ENCODE measurements around the gene KANSL1. TPM values are rescaled to one million over a fixed set of nuclear protein-coding genes. Genes with fewer than 3 reads are reported as not detected.

Gene KANSL1
- total and polyA plus RNA-seq, 5 donors from 2014 or later, result 9.1 to 295 (median 11.3) TPM

- H3K9me3 ChIP-seq (ENCODE audit: control insufficient read depth in 2 of 2, low read length in 2 of 2), result no peaks in the 10 kb centered on the region
- no peaks in the 10 kb centered on the region for H3K27me3 Mint-ChIP-seq
- H3K27me3 ChIP-seq (ENCODE audit: control insufficient read depth, insufficient read depth, low read length), result no peaks in the 10 kb centered on the region
- H3K4me3 ChIP-seq (ENCODE audit: low read depth, low read length), result no peak overlapping the region
- no peak overlapping the region for H3K27ac ChIP-seq (ENCODE audit: insufficient read depth, low read length, poor library complexity, severe bottlenecking)
- ATAC-seq (ENCODE audit: low read depth in 2 of 2) (no peak), DNase-seq (no peak)
- H3K4me3 Mint-ChIP-seq, result no peak overlapping the region
- no peaks in the 10 kb centered on the region for H3K4me1 Mint-ChIP-seq
- peaks cover 0 to 3% (median 0%) of the 10 kb centered on the region in 7 donors for H3K9me3 Mint-ChIP-seq
- H3K36me3 Mint-ChIP-seq, result no peaks in the 10 kb centered on the region
- H3K4me1 ChIP-seq (ENCODE audit: control insufficient read depth, insufficient read depth, low read length, poor library complexity, severe bottlenecking), result no peaks in the 10 kb centered on the region
- H3K27ac Mint-ChIP-seq, result no peak overlapping the region
- no peaks in the 10 kb centered on the region for H3K36me3 ChIP-seq (ENCODE audit: control insufficient read depth, insufficient read depth, low read length)
Measured at GRCh38 chr17:45991341-45991740, 201.9 kb downstream of the KANSL1 start.

- no peak for DNase-seq
- Histone ChIP-seq H3K27ac (ENCODE audit: insufficient read depth, low read length, poor library complexity, severe bottlenecking) (no peak overlapping the region), H3K27me3 (ENCODE audit: control insufficient read depth, insufficient read depth, low read length) (no peaks in the 10 kb centered on the region), H3K9me3 (ENCODE audit: control insufficient read depth in 2 of 2, low read length in 2 of 2) (no peaks in the 10 kb centered on the region), H3K4me3 (ENCODE audit: low read depth, low read length) (no peak overlapping the region), H3K4me1 (ENCODE audit: control insufficient read depth, insufficient read depth, low read length, poor library complexity, severe bottlenecking) (no peaks in the 10 kb centered on the region), H3K36me3 (ENCODE audit: control insufficient read depth, insufficient read depth, low read length) (no peaks in the 10 kb centered on the region)
- H3K4me1 Mint-ChIP-seq, result no peaks in the 10 kb centered on the region
- peaks cover 1% of the 10 kb centered on the region for H3K27me3 Mint-ChIP-seq
- ATAC-seq (ENCODE audit: low read depth in 2 of 2), result no peak
- H3K36me3 Mint-ChIP-seq, result no peaks in the 10 kb centered on the region
- no peak overlapping the region for H3K4me3 Mint-ChIP-seq
- H3K27ac Mint-ChIP-seq, result no peak overlapping the region
- peaks cover 0 to 3% (median 0%) of the 10 kb centered on the region in 7 donors for H3K9me3 Mint-ChIP-seq
Measured at GRCh38 chr17:45990886-45991285, 202.3 kb downstream of the KANSL1 start.

- Mint-ChIP-seq H3K9me3 (peaks cover 0 to 3% (median 0%) of the 10 kb centered on the region in 7 donors), H3K4me1 (no peaks in the 10 kb centered on the region), H3K4me3 (no peak overlapping the region), H3K36me3 (no peaks in the 10 kb centered on the region), H3K27ac (no peak overlapping the region), H3K27me3 (peaks cover 10% of the 10 kb centered on the region)
- Histone ChIP-seq H3K4me3 (ENCODE audit: low read depth, low read length) (no peak overlapping the region), H3K9me3 (ENCODE audit: control insufficient read depth in 2 of 2, low read length in 2 of 2) (no peaks in the 10 kb centered on the region), H3K4me1 (ENCODE audit: control insufficient read depth, insufficient read depth, low read length, poor library complexity, severe bottlenecking) (no peaks in the 10 kb centered on the region), H3K27me3 (ENCODE audit: control insufficient read depth, insufficient read depth, low read length) (no peaks in the 10 kb centered on the region), H3K36me3 (ENCODE audit: control insufficient read depth, insufficient read depth, low read length) (no peaks in the 10 kb centered on the region), H3K27ac (ENCODE audit: insufficient read depth, low read length, poor library complexity, severe bottlenecking) (no peak overlapping the region)
- ATAC-seq (ENCODE audit: low read depth in 2 of 2) (no peak), DNase-seq (no peak)
Measured at GRCh38 chr17:45989759-45990158, 203.5 kb downstream of the KANSL1 start.

DNA sequence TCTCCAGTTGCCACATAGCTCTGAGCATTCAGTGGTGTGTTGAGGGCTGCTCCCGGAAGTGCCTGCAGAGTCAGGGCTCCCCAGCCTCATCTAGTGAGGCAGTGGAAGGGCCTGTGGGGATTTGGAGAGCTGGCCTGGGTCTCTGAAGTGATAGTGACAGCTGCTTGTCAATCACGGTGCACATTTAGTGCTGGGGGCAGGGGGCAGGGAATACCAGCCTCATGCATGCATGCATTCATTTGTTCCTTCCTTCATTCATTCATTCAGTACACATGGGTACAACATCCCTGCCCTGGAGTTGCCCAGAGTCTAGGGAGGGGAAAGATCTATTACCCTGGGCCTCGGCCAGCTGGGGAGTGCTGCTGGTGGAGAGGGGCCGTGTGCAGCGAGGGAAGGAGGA, 205.5 kb downstream of the KANSL1 start:
- Mint-ChIP-seq H3K4me1 (no peaks in the 10 kb centered on the region), H3K9me3 (peaks cover 0 to 3% (median 0%) of the 10 kb centered on the region in 7 donors), H3K27ac (no peak overlapping the region), H3K36me3 (no peaks in the 10 kb centered on the region), H3K4me3 (peak overlapping the region in 1 of 4 donors; percentile 4), H3K27me3 (peaks cover 10% of the 10 kb centered on the region)
- DNase-seq (no peak), ATAC-seq (ENCODE audit: low read depth in 2 of 2) (no peak)
- Histone ChIP-seq H3K27ac (ENCODE audit: insufficient read depth, low read length, poor library complexity, severe bottlenecking) (no peak overlapping the region), H3K27me3 (ENCODE audit: control insufficient read depth, insufficient read depth, low read length) (no peaks in the 10 kb centered on the region), H3K9me3 (ENCODE audit: control insufficient read depth in 2 of 2, low read length in 2 of 2) (no peaks in the 10 kb centered on the region), H3K4me1 (ENCODE audit: control insufficient read depth, insufficient read depth, low read length, poor library complexity, severe bottlenecking) (no peaks in the 10 kb centered on the region), H3K4me3 (ENCODE audit: low read depth, low read length) (no peak overlapping the region), H3K36me3 (ENCODE audit: control insufficient read depth, insufficient read depth, low read length) (no peaks in the 10 kb centered on the region)

DNA sequence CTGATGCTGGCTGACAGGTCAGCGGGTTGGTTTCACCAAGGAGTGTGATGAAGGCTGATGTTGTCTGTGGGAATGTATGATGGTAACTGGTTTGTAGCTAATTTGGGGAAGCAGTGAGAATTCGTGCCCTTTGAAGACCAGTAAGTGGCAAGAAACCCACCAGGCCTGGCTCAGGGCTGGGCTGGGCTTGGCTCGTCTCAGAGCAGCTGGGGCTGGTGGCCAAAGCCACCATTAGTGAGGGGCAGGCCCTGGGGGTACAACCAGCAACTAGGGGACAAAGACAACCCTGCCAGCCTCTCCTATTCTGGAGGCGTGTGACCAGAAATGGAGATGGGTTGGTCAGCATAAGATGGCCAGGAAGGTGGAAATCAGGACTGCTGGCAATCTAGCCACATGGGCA, 207.2 kb downstream of the KANSL1 start:
- H3K4me3 Mint-ChIP-seq, result no peak overlapping the region
- ATAC-seq (ENCODE audit: low read depth in 2 of 2) (no peak), DNase-seq (no peak)
- H3K27ac Mint-ChIP-seq, result no peak overlapping the region
- no peaks in the 10 kb centered on the region for H3K36me3 Mint-ChIP-seq
- Histone ChIP-seq H3K9me3 (ENCODE audit: control insufficient read depth in 2 of 2, low read length in 2 of 2) (no peaks in the 10 kb centered on the region), H3K27me3 (ENCODE audit: control insufficient read depth, insufficient read depth, low read length) (no peaks in the 10 kb centered on the region), H3K4me3 (ENCODE audit: low read depth, low read length) (no peak overlapping the region), H3K36me3 (ENCODE audit: control insufficient read depth, insufficient read depth, low read length) (no peaks in the 10 kb centered on the region), H3K27ac (ENCODE audit: insufficient read depth, low read length, poor library complexity, severe bottlenecking) (no peak overlapping the region), H3K4me1 (ENCODE audit: control insufficient read depth, insufficient read depth, low read length, poor library complexity, severe bottlenecking) (no peaks in the 10 kb centered on the region)
- peaks cover 0 to 3% (median 0%) of the 10 kb centered on the region in 7 donors for H3K9me3 Mint-ChIP-seq
- H3K27me3 Mint-ChIP-seq, result peaks cover 10% of the 10 kb centered on the region
- H3K4me1 Mint-ChIP-seq, result no peaks in the 10 kb centered on the region

DNA sequence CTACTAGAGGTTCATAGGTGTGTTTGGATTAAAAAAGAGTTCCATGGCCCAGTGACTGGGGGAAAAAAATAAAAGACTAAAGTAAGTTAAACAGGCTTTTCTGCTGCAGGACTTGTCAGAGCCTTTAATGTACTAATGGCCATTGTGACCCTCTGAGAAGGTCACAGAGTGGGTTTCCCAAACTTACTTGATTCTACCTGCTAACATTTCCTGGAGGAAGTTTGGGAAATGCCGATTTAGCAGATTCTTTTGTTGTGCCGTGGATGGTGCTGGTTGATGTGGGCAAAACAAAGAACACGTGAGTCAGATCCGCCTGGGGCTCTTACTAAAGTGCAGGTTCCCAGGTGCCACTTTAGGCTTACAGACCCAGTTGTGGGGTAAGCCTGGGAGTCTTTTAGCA, 207.8 kb downstream of the KANSL1 start:
- Mint-ChIP-seq H3K36me3 (no peaks in the 10 kb centered on the region), H3K9me3 (no peaks in the 10 kb centered on the region), H3K27me3 (peaks cover 10% of the 10 kb centered on the region), H3K4me1 (no peaks in the 10 kb centered on the region), H3K4me3 (no peak overlapping the region), H3K27ac (no peak overlapping the region)
- DNase-seq (no peak), ATAC-seq (ENCODE audit: low read depth in 2 of 2) (no peak)
- H3K4me3 ChIP-seq (ENCODE audit: low read depth, low read length), result no peak overlapping the region
- H3K27ac ChIP-seq (ENCODE audit: insufficient read depth, low read length, poor library complexity, severe bottlenecking), result no peak overlapping the region
- no peaks in the 10 kb centered on the region for H3K27me3 ChIP-seq (ENCODE audit: control insufficient read depth, insufficient read depth, low read length)
- no peaks in the 10 kb centered on the region for H3K4me1 ChIP-seq (ENCODE audit: control insufficient read depth, insufficient read depth, low read length, poor library complexity, severe bottlenecking)
- no peaks in the 10 kb centered on the region for H3K36me3 ChIP-seq (ENCODE audit: control insufficient read depth, insufficient read depth, low read length)
- no peaks in the 10 kb centered on the region for H3K9me3 ChIP-seq (ENCODE audit: control insufficient read depth in 2 of 2, low read length in 2 of 2)

GRCh38 chr17:45984368-45984767, 208.9 kb downstream of the KANSL1 start:
- Mint-ChIP-seq H3K9me3 (no peaks in the 10 kb centered on the region), H3K27me3 (peaks cover 10% of the 10 kb centered on the region), H3K27ac (no peak overlapping the region), H3K4me1 (no peaks in the 10 kb centered on the region), H3K36me3 (no peaks in the 10 kb centered on the region), H3K4me3 (no peak overlapping the region)
- Histone ChIP-seq H3K9me3 (ENCODE audit: control insufficient read depth in 2 of 2, low read length in 2 of 2) (no peaks in the 10 kb centered on the region), H3K4me3 (ENCODE audit: low read depth, low read length) (no peak overlapping the region), H3K27ac (ENCODE audit: insufficient read depth, low read length, poor library complexity, severe bottlenecking) (no peak overlapping the region), H3K4me1 (ENCODE audit: control insufficient read depth, insufficient read depth, low read length, poor library complexity, severe bottlenecking) (no peaks in the 10 kb centered on the region), H3K36me3 (ENCODE audit: control insufficient read depth, insufficient read depth, low read length) (no peaks in the 10 kb centered on the region), H3K27me3 (ENCODE audit: control insufficient read depth, insufficient read depth, low read length) (no peaks in the 10 kb centered on the region)
- DNase-seq (no peak), ATAC-seq (ENCODE audit: low read depth in 2 of 2) (no peak)

GRCh38 chr17:45983614-45984310, 209.5 kb downstream of the KANSL1 start:
- no peaks in the 10 kb centered on the region for H3K36me3 Mint-ChIP-seq
- no peak overlapping the region for H3K4me3 ChIP-seq (ENCODE audit: low read depth, low read length)
- no peaks in the 10 kb centered on the region for H3K36me3 ChIP-seq (ENCODE audit: control insufficient read depth, insufficient read depth, low read length)
- DNase-seq (no peak), ATAC-seq (ENCODE audit: low read depth in 2 of 2) (no peak)
- H3K4me3 Mint-ChIP-seq, result no peak overlapping the region
- H3K9me3 ChIP-seq (ENCODE audit: control insufficient read depth in 2 of 2, low read length in 2 of 2), result no peaks in the 10 kb centered on the region
- H3K4me1 Mint-ChIP-seq, result no peaks in the 10 kb centered on the region
- H3K27me3 Mint-ChIP-seq, result peaks cover 15% of the 10 kb centered on the region
- H3K9me3 Mint-ChIP-seq, result no peaks in the 10 kb centered on the region
- H3K27ac Mint-ChIP-seq, result peak overlapping the region in 1 of 3 donors; percentile 43
- no peaks in the 10 kb centered on the region for H3K4me1 ChIP-seq (ENCODE audit: control insufficient read depth, insufficient read depth, low read length, poor library complexity, severe bottlenecking)
- no peaks in the 10 kb centered on the region for H3K27me3 ChIP-seq (ENCODE audit: control insufficient read depth, insufficient read depth, low read length)
- H3K27ac ChIP-seq (ENCODE audit: insufficient read depth, low read length, poor library complexity, severe bottlenecking), result no peak overlapping the region

Data from CD4-positive, CD25-positive, alpha-beta regulatory T cell (primary cell).